CD4-positive, CD25-positive, alpha-beta regulatory T cell (primary cell): ENCODE results near the gene PFAS. TPM values are rescaled to one million over a fixed set of nuclear protein-coding genes. Genes with fewer than 3 reads are reported as not detected.

Experiments
- ATAC-seq, 2 donors: fragments of 150-1000 bp; cut with Tn5 transposase; one replicate each; pipeline ENCODE4 v1.10.0; 2021; ENCODE audit warnings: low read depth in 2 of 2, moderate number of reproducible peaks in 2 of 2, moderate library complexity in 1 of 2
- DNase-seq, 3 donors: peaks; one replicate each; pipeline versions ENCODE4 v3.0.0 to v3.0.0-alpha.2; 2012 to 2022; ENCODE audit warnings: mixed read lengths in 1 of 3
- H3K27ac ChIP-seq: one replicate; pipeline ENCODE4 v1.7.0; 2013; ENCODE audit warnings: mild to moderate bottlenecking, low read length; ENCODE audit not compliant: insufficient read depth, poor library complexity, severe bottlenecking
- H3K27me3 ChIP-seq: one replicate; pipeline ENCODE4 v1.7.0; 2013; ENCODE audit warnings: low read length; ENCODE audit not compliant: control insufficient read depth, insufficient read depth
- H3K36me3 ChIP-seq: one replicate; pipeline ENCODE4 v1.7.0; 2013; ENCODE audit warnings: mild to moderate bottlenecking, low read length, moderate library complexity; ENCODE audit not compliant: control insufficient read depth, insufficient read depth
- H3K4me1 ChIP-seq: 2 replicates; pipeline ENCODE4 v1.7.0; 2013; ENCODE audit warnings: mild to moderate bottlenecking, low read length; ENCODE audit not compliant: insufficient read depth, control insufficient read depth, poor library complexity, severe bottlenecking
- H3K4me3 ChIP-seq: one replicate; pipeline ENCODE4 v1.7.0; 2013; ENCODE audit warnings: low read depth, mild to moderate bottlenecking, low read length, moderate library complexity
- H3K9me3 ChIP-seq, 2 experiments: 1 replicate in 1 of 2; 2 replicates in 1 of 2; pipeline ENCODE4 v1.7.0; 2013; ENCODE audit warnings: low read length in 2 of 2, mild to moderate bottlenecking in 1 of 2, moderate library complexity in 1 of 2; ENCODE audit not compliant: control insufficient read depth in 2 of 2
- H3K27ac Mint-ChIP-seq, 3 donors: one replicate each; pipeline ENCODE4 v1.8.0; 2020 to 2022; ENCODE audit warnings: mild to moderate bottlenecking in 3 of 3, mixed read lengths in 3 of 3, moderate library complexity in 2 of 3
- H3K27me3 Mint-ChIP-seq: one replicate; pipeline ENCODE4 v1.8.0; 2022; ENCODE audit warnings: mild to moderate bottlenecking, mixed read lengths
- H3K36me3 Mint-ChIP-seq: one replicate; pipeline ENCODE4 v1.8.0; 2020; ENCODE audit warnings: mixed read lengths
- H3K4me1 Mint-ChIP-seq, 4 donors: one replicate each; pipeline ENCODE4 v1.8.0; 2020 to 2022; ENCODE audit warnings: mixed read lengths in 4 of 4, mild to moderate bottlenecking in 1 of 4
- H3K4me3 Mint-ChIP-seq, 4 donors: one replicate each; pipeline ENCODE4 v1.8.0; 2020 to 2022; ENCODE audit warnings: mild to moderate bottlenecking in 4 of 4, mixed read lengths in 4 of 4, moderate library complexity in 3 of 4
- H3K9me3 Mint-ChIP-seq, 7 donors: one replicate each; pipeline ENCODE4 v1.8.0; 2020 to 2022; ENCODE audit warnings: mixed read lengths in 7 of 7, mild to moderate bottlenecking in 3 of 7, moderate library complexity in 2 of 7
- polyA plus RNA-seq, 4 donors: library from polyadenylated mRNA; unstranded; fragments of 300-500 nt; fragmentation: Illumina TruSeq; gene quantifications; one replicate each; pipeline ENCODE4 v1.2.3, GENCODE V29; 2021
- total RNA-seq: library from RNA; stranded (reverse); gene quantifications from one replicate; pipeline ENCODE4 v1.2.3, GENCODE V29; 2022

Gene PFAS, protein sequence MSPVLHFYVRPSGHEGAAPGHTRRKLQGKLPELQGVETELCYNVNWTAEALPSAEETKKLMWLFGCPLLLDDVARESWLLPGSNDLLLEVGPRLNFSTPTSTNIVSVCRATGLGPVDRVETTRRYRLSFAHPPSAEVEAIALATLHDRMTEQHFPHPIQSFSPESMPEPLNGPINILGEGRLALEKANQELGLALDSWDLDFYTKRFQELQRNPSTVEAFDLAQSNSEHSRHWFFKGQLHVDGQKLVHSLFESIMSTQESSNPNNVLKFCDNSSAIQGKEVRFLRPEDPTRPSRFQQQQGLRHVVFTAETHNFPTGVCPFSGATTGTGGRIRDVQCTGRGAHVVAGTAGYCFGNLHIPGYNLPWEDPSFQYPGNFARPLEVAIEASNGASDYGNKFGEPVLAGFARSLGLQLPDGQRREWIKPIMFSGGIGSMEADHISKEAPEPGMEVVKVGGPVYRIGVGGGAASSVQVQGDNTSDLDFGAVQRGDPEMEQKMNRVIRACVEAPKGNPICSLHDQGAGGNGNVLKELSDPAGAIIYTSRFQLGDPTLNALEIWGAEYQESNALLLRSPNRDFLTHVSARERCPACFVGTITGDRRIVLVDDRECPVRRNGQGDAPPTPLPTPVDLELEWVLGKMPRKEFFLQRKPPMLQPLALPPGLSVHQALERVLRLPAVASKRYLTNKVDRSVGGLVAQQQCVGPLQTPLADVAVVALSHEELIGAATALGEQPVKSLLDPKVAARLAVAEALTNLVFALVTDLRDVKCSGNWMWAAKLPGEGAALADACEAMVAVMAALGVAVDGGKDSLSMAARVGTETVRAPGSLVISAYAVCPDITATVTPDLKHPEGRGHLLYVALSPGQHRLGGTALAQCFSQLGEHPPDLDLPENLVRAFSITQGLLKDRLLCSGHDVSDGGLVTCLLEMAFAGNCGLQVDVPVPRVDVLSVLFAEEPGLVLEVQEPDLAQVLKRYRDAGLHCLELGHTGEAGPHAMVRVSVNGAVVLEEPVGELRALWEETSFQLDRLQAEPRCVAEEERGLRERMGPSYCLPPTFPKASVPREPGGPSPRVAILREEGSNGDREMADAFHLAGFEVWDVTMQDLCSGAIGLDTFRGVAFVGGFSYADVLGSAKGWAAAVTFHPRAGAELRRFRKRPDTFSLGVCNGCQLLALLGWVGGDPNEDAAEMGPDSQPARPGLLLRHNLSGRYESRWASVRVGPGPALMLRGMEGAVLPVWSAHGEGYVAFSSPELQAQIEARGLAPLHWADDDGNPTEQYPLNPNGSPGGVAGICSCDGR (N-terminal part only)
- total RNA-seq (13.9 TPM), polyA plus RNA-seq (10 to 100 TPM in 3 of 4 donors, 1 to 10 TPM in 1; 7.4 to 12.7 (median 11.2) TPM)

DNA sequence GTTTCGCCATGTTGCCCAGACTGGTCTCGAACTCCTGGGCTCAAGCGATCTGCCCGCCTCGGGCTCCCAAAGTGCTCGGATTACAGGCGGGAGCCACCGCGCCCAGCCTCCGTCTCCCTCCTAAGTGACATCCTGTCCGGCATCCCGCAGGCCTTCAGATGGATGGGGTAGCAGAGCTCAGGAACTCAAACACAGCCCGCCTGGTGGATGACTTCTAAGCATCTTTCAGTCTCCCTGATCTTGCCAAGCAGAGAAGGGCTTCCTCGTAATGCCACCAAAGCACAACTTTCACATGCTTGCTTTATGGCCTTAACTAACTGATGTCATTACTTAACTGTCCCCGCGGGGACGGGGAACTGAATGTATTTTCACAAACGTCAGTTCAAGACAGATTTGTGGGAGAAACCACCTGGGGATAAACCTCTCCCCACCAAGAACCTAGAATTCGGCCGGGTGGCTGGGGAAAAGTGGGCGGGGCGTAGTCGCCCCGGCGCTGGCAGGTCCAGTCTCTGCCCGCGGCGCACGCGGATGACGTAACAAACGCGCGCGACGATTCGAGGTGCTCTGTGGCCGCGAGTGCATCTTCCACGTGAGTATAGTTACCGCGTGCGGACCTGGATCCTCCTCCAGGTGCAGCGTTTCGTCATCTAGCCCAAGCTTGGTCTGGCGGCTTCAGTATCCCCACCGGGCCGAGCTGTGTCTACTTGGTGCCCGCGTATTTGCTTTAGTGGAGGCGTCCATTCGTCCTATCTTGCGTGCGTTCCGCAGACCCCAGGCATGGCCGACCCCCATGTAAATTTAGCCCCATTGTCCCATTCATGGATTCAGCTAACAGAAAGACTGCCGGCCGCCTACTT is at the start of gene PFAS:
TSS of gene PFAS (plus strand) at position 539 of the 857 bp plus-strand sequence. CDS start 4,649 bp downstream, outside the sequence.
- DNase-seq (peak; percentile 94 to 96 (median 95)), ATAC-seq (peak; percentile 55 to 62)
- peaks cover 40% of the 10 kb centered on the region for H3K4me1 ChIP-seq
- H3K4me3 ChIP-seq, result peak within 1 kb of the TSS; percentile 88
- H3K27me3 ChIP-seq, result no peaks in the 10 kb centered on the region
- no peaks in the 10 kb centered on the region for H3K9me3 Mint-ChIP-seq
- peak within 1 kb of the TSS; percentile 99 for H3K27ac Mint-ChIP-seq
- peaks cover 25 to 56% (median 38%) of the 10 kb centered on the region in 4 donors for H3K4me1 Mint-ChIP-seq
- H3K4me3 Mint-ChIP-seq, result peak within 1 kb of the TSS; percentile 98 to 100 (median 99)
- peak within 1 kb of the TSS; percentile 100 for H3K27ac ChIP-seq
- H3K27me3 Mint-ChIP-seq, result peaks cover 10% of the 10 kb centered on the region
- peaks cover 8% of the 10 kb centered on the region for H3K36me3 ChIP-seq
- peaks cover 18% of the 10 kb centered on the region for H3K36me3 Mint-ChIP-seq
- H3K9me3 ChIP-seq, result no peaks in the 10 kb centered on the region

DNA sequence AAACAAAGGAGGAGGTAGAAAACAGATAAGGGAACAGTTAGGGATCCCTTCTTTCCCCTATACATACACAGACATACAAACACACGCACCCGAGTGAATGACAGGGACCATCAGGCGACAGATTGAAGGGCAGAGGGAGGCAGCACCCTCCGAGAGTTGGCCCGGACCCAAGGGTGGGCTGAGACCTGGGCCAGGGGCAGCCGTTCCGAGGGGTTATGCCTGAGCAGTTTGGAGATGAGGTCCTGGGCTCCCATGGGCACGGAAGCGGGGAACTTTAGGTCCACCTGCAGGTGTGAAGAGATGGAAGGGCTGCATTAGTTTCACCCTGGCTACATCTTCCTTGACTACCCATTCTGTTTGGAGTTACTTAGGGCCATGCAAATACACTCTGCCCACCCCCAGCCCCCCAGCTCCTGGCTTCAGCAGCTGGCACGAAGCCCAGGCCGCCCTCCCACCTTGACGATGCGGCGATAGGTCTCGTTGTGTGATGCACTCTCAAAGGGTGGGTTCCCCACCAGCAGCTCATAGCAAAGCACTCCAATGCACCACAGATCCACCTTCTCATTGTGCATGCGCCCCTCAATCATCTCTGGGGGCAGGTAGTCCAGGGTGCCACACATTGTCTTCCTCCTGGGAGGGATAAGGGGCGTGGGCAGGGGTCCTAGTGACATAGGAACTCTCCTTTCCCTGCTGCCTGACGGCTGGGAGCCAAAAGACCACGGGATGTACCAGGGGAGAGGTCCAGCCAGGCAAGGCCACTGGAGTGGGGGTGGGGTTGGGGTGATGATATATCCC is 44.1 kb upstream of the PFAS start:
- peaks cover 0 to 18% (median 11%) of the 10 kb centered on the region in 4 donors for H3K4me1 Mint-ChIP-seq
- Histone ChIP-seq H3K27me3 (no peaks in the 10 kb centered on the region), H3K4me1 (peaks cover 3% of the 10 kb centered on the region), H3K9me3 (no peaks in the 10 kb centered on the region), H3K36me3 (no peaks in the 10 kb centered on the region), H3K4me3 (no peak overlapping the region), H3K27ac (no peak overlapping the region)
- ATAC-seq (no peak), DNase-seq (no peak)
- H3K36me3 Mint-ChIP-seq, result no peaks in the 10 kb centered on the region
- no peaks in the 10 kb centered on the region for H3K9me3 Mint-ChIP-seq
- peaks cover 4% of the 10 kb centered on the region for H3K27me3 Mint-ChIP-seq
- peak overlapping the region in 1 of 4 donors; percentile 47 for H3K4me3 Mint-ChIP-seq
- H3K27ac Mint-ChIP-seq, result no peak overlapping the region

DNA sequence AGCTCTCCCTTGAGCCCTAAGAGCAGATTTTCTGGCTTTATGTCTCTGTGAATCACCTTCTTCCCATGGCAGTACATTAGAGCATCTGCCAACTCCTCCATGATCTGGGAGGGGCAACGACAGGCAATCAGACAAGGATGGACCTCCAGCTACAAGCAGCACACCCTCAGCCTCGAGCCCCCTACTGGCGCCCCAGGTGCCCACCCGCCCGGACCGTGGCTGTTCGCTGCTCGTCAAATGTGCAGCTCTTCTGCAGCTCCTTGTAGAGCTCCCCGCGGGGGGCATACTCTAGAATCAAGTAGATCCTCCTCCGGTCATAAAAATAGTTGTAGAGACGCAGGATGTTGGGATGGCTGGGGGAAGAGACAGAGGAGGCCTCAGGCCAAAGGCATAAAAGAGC is 42.6 kb upstream of the PFAS start:
- Mint-ChIP-seq H3K36me3 (no peaks in the 10 kb centered on the region), H3K9me3 (no peaks in the 10 kb centered on the region), H3K27me3 (no peaks in the 10 kb centered on the region), H3K4me1 (peaks cover 0 to 20% (median 16%) of the 10 kb centered on the region in 4 donors), H3K27ac (no peak overlapping the region), H3K4me3 (peak overlapping the region in 1 of 4 donors; percentile 35)
- no peak for DNase-seq
- H3K27ac ChIP-seq, result no peak overlapping the region
- no peaks in the 10 kb centered on the region for H3K36me3 ChIP-seq
- no peak for ATAC-seq
- no peaks in the 10 kb centered on the region for H3K9me3 ChIP-seq
- no peaks in the 10 kb centered on the region for H3K27me3 ChIP-seq
- H3K4me1 ChIP-seq, result peaks cover 12% of the 10 kb centered on the region
- H3K4me3 ChIP-seq, result no peak overlapping the region

DNA sequence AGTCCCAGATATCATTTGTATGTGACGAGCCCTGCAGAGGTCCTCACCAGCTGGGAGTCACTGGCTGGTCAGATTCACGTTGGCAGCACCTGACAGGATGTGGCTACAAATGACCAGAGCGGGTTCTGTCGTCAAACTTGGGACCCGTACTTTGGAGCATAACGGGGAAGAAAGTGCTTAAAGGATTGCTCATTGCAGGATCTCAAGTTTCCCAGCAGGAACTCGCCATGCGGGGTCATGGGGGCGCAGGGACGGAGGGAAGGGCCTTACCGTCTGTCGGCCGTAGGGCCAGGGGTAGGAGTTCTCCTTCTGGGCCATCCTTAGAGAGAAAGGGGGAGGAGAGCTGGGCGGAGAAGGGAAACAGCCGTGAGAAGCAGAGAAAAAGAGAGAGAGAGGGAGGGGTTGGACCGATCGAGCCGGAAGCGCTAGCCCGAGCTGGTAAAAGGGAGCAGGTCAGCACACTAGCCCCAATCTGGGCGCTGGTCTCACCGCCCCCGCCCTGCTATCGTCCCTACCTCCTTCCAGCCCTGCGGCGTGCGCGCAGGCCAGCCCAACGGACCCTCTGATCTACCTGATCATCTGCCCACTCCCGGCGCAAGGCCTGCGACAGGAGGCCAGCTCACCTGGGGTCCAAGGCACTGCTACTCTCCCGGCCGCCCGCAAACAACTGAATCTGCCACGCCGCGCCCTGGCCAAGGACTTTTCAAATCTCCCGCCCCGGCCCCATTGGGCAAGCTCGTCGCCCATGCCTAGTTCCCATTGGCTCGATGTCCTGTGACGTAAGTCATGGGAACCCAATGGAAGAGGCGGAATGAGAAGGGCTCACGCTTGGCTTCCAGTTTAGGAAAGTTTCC is 39.0 kb upstream of the PFAS start, which contains the start of gene AURKB:
TSS of gene AURKB (minus strand) at position 669 of the 854 bp plus-strand sequence. CDS start at position 318, 351 bp downstream.
- Mint-ChIP-seq H3K4me1 (peaks cover 0 to 21% (median 16%) of the 10 kb centered on the region in 4 donors), H3K36me3 (no peaks in the 10 kb centered on the region), H3K9me3 (no peaks in the 10 kb centered on the region), H3K27me3 (peaks cover 8% of the 10 kb centered on the region), H3K27ac (peak within 1 kb of the TSS; percentile 87 to 93 (median 91)), H3K4me3 (peak within 1 kb of the TSS; percentile 88 to 99 (median 92))
- H3K36me3 ChIP-seq, result no peaks in the 10 kb centered on the region
- no peaks in the 10 kb centered on the region for H3K27me3 ChIP-seq
- H3K4me1 ChIP-seq, result peaks cover 12% of the 10 kb centered on the region
- H3K4me3 ChIP-seq, result peak within 1 kb of the TSS; percentile 94
- DNase-seq (peak; percentile 91 to 95 (median 95)), ATAC-seq (peak; percentile 98 to 99)
- peak within 1 kb of the TSS; percentile 74 for H3K27ac ChIP-seq
- H3K9me3 ChIP-seq, result no peaks in the 10 kb centered on the region

DNA sequence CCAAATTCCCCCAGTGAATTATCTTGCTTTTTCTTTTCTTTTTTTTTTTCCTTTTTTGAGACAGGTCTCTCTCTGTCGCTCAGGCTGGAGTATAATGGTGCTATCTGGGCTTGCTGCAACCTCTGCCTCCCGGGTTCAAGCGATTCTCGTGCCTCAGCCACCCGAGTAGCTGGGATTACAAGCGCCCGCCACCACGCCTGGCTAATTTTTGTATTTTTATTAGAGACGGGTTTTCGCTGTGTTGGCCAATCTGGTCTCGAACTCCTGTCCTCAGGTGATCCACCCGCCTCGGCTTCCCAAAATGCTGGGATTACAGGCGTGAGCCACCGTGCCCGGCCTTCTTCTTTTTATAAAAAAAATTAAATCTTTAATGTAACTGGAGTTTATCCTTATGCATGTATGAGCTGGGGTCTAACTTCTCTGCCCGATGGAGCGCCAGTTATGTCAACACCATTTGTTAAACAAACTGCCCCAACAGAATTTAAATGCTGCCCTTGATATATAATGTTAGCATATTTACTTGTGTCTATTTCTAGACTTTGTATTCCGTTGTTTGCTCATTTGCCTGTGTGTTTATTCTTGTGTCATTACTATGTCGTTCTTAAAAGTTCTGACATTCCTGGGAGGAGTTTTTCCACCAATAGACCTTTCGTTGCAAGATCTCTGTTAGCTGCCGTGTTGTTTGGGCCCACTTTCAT is 38.2 kb upstream of the PFAS start:
- peak overlapping the region; percentile 94 for H3K4me3 ChIP-seq
- peak overlapping the region; percentile 43 to 93 (median 87) for H3K27ac Mint-ChIP-seq

More for the DNA sequence above, 38.2 kb upstream of the PFAS start:
- H3K36me3 ChIP-seq, result no peaks in the 10 kb centered on the region
- no peaks in the 10 kb centered on the region for H3K36me3 Mint-ChIP-seq
- peaks cover 0 to 21% (median 16%) of the 10 kb centered on the region in 4 donors for H3K4me1 Mint-ChIP-seq
- H3K27me3 ChIP-seq, result no peaks in the 10 kb centered on the region
- peak overlapping the region; percentile 88 to 99 (median 92) for H3K4me3 Mint-ChIP-seq
- H3K9me3 Mint-ChIP-seq, result no peaks in the 10 kb centered on the region
- H3K27me3 Mint-ChIP-seq, result peaks cover 8% of the 10 kb centered on the region
- peak overlapping the region; percentile 74 for H3K27ac ChIP-seq
- no peaks in the 10 kb centered on the region for H3K9me3 ChIP-seq
- no peak for ATAC-seq
- H3K4me1 ChIP-seq, result peaks cover 12% of the 10 kb centered on the region
- no peak for DNase-seq
